ENCODE data around the gene GCNA.

Gene GCNA

GRCh38 chrX:71615954-71616353 lies 37.7 kb downstream of the GCNA start:
- no peak for DNase-seq (ENCODE audit: low read depth in 2 of 3, low spot score in 2 of 3)

- no peak for DNase-seq (ENCODE audit: low read depth in 2 of 3, low spot score in 2 of 3)
Observed at GRCh38 chrX:71616672-71617529, 38.7 kb downstream of the GCNA start.

GRCh38 chrX:71617742-71618141 lies 39.5 kb downstream of the GCNA start:
- DNase-seq (ENCODE audit: low read depth in 2 of 3, low spot score in 2 of 3), result no peak

GRCh38 chrX:71618303-71618721 lies 40.1 kb downstream of the GCNA start, which contains the start of gene CXCR3:
TSS of gene CXCR3 (minus strand) at chrX:71618511. CDS start at chrX:71618449, 62 bp downstream.
- peak; percentile 48 to 66 (median 55) for DNase-seq (ENCODE audit: low read depth in 2 of 3, low spot score in 2 of 3)

- DNase-seq (ENCODE audit: low read depth in 2 of 3, low spot score in 2 of 3), result no peak
Observed at GRCh38 chrX:71618787-71619186, 40.5 kb downstream of the GCNA start.

GRCh38 chrX:71619193-71619592 lies 41.0 kb downstream of the GCNA start:
- DNase-seq (ENCODE audit: low read depth in 2 of 3, low spot score in 2 of 3), result peak in 2 of 3 experiments; percentile 17 to 48

GRCh38 chrX:71619986-71620385 lies 41.7 kb downstream of the GCNA start:
- DNase-seq (ENCODE audit: low read depth in 2 of 3, low spot score in 2 of 3), result no peak

GRCh38 chrX:71621603-71622002 lies 43.4 kb downstream of the GCNA start:
- no peak for DNase-seq (ENCODE audit: low read depth in 2 of 3, low spot score in 2 of 3)

- no peak for DNase-seq (ENCODE audit: low read depth in 2 of 3, low spot score in 2 of 3)
Observed at GRCh38 chrX:71622032-71622575, 43.9 kb downstream of the GCNA start.

GRCh38 chrX:71622576-71623450 lies 44.6 kb downstream of the GCNA start:
- peak; percentile 37 to 65 (median 43) for DNase-seq (ENCODE audit: low read depth in 2 of 3, low spot score in 2 of 3)

- no peak for DNase-seq (ENCODE audit: low read depth in 2 of 3, low spot score in 2 of 3)
Observed at GRCh38 chrX:71623714-71624113, 45.5 kb downstream of the GCNA start.

- no peak for DNase-seq (ENCODE audit: low read depth in 2 of 3, low spot score in 2 of 3)
Observed at GRCh38 chrX:71625471-71625870, 47.2 kb downstream of the GCNA start.

- DNase-seq (ENCODE audit: low read depth in 2 of 3, low spot score in 2 of 3), result no peak
Observed at GRCh38 chrX:71626576-71626975, 48.3 kb downstream of the GCNA start.

GRCh38 chrX:71627588-71628404 lies 49.6 kb downstream of the GCNA start:
- DNase-seq (ENCODE audit: low read depth in 2 of 3, low spot score in 2 of 3), result no peak

GRCh38 chrX:71629467-71629866 lies 51.2 kb downstream of the GCNA start:
- DNase-seq (ENCODE audit: low read depth in 2 of 3, low spot score in 2 of 3), result no peak

- DNase-seq (ENCODE audit: low read depth in 2 of 3, low spot score in 2 of 3), result no peak
Observed at GRCh38 chrX:71632923-71633657, 54.9 kb downstream of the GCNA start.

- no peak for DNase-seq (ENCODE audit: low read depth in 2 of 3, low spot score in 2 of 3)
Observed at GRCh38 chrX:71634366-71634765, 56.1 kb downstream of the GCNA start.

- no peak for DNase-seq (ENCODE audit: low read depth in 2 of 3, low spot score in 2 of 3)
Observed at GRCh38 chrX:71636438-71637252, 58.4 kb downstream of the GCNA start.

- no peak for DNase-seq (ENCODE audit: low read depth in 2 of 3, low spot score in 2 of 3)
Observed at GRCh38 chrX:71637253-71637618, 59.0 kb downstream of the GCNA start.
